Lung (tissue), 12 donors: ENCODE results near the gene PTPRJ. TPM values are rescaled to one million over a fixed set of nuclear protein-coding genes. Genes with fewer than 3 reads are reported as not detected.

Experiments
- ATAC-seq: fragments of 200-7000 bp; cut with Tn5 transposase; one replicate; pipeline ENCODE4 v1.9.1; 2020; ENCODE audit warnings: moderate number of reproducible peaks; ENCODE audit not compliant: insufficient read depth, low FRiP score
- DNase-seq, 3 donors: peaks; one replicate each; pipeline ENCODE4 v3.0.0-alpha.2; 2013 to 2017
- H3K27ac ChIP-seq, 2 donors: one replicate each; pipeline ENCODE4 v1.5.1; 2013; ENCODE audit warnings: mild to moderate bottlenecking in 2 of 2, moderate library complexity in 2 of 2, control low read depth in 1 of 2, inconsistent platforms in 1 of 2, low read depth in 1 of 2, low read length in 1 of 2
- H3K27me3 ChIP-seq, 3 donors: one replicate each; pipeline ENCODE4 v1.5.1; 2013; ENCODE audit warnings: low read length in 2 of 3; ENCODE audit not compliant: control insufficient read depth in 3 of 3, insufficient read depth in 3 of 3
- H3K36me3 ChIP-seq, 4 donors: one replicate each; pipeline ENCODE4 v1.5.1; 2013; ENCODE audit warnings: low read length in 4 of 4, mild to moderate bottlenecking in 1 of 4, moderate library complexity in 1 of 4; ENCODE audit not compliant: control insufficient read depth in 4 of 4, insufficient read depth in 4 of 4
- H3K4me1 ChIP-seq, 5 donors: one replicate each; pipeline ENCODE4 v1.5.1; 2013; ENCODE audit warnings: low read length in 5 of 5, mild to moderate bottlenecking in 2 of 5, moderate library complexity in 1 of 5; ENCODE audit not compliant: control insufficient read depth in 5 of 5, insufficient read depth in 5 of 5
- H3K4me3 ChIP-seq: one replicate; pipeline ENCODE4 v1.5.1; 2013; ENCODE audit warnings: mild to moderate bottlenecking, control low read depth, moderate library complexity
- H3K9ac ChIP-seq, 2 donors: one replicate each; pipeline ENCODE4 v1.5.1; 2013; ENCODE audit warnings: low read length in 2 of 2, control low read depth in 1 of 2; ENCODE audit not compliant: insufficient read depth in 1 of 2
- H3K9me3 ChIP-seq, 4 donors: one replicate each; pipeline ENCODE4 v1.5.1; 2013; ENCODE audit warnings: low read length in 3 of 4, mild to moderate bottlenecking in 1 of 4, moderate library complexity in 1 of 4; ENCODE audit not compliant: control insufficient read depth in 4 of 4, insufficient read depth in 3 of 4
- CTCF ChIP-seq: IDR thresholded peaks from 2 replicates; pipeline ENCODE4 v1.5.1; 2012; ENCODE audit warnings: mild to moderate bottlenecking; ENCODE audit errors: control extremely low read depth, extremely low read depth
- WGBS, 2 donors: extraction: QIAGEN DNeasy Blood & Tissue Kit; methylation state at CpG; one replicate each; pipeline ENCODE4 v1.1.7; 2013; 5-methylcytosine and 5-hydroxymethylcytosine counted together
- polyA plus RNA-seq, 2 donors: library from polyadenylated mRNA; stranded (reverse); fragments of 200-250 nt; gene quantifications; one replicate each; pipeline ENCODE4 v1.2.1, GENCODE V29; 2013
- total RNA-seq, 2 donors: library from RNA; depleted of rRNA in 1 of 2; stranded (reverse); fragments of >200 nt in 1 of 2; gene quantifications; one replicate each; pipeline ENCODE4 v1.2.1, GENCODE V29; 2014 to 2021
- donor health status: control.
- donor health status: control.
- donor health status: Bipolar disorder and iron deficiency.
- donor health status: healthy.
- donor health status: DM: yes; HTN: yes; CAD: no.

The PTPRJ gene
- total and polyA plus RNA-seq, 4 donors = 3.9 to 51.4 (median 32.0) TPM

GRCh38 chr11:48001438-48002021 is 21.2 kb downstream of the PTPRJ start:
- Histone ChIP-seq H3K9me3 (no peaks in the 10 kb centered on the region), H3K4me1 (peaks cover 3 to 19% (median 6%) of the 10 kb centered on the region in 5 donors), H3K36me3 (no peaks in the 10 kb centered on the region), H3K27me3 (no peaks in the 10 kb centered on the region), H3K4me3 (no peak overlapping the region), H3K9ac (no peak overlapping the region), H3K27ac (no peak overlapping the region)
- TF ChIP-seq CTCF = no peak
- DNase-seq = peak in 2 of 3 donors; percentile 34 to 46
- WGBS, 2 donors = 62 to 75% methylated on average over 2 of the region's 2 CpGs
- peak; percentile 20 for ATAC-seq

GRCh38 chr11:48002561-48002960 is 22.2 kb downstream of the PTPRJ start:
- Histone ChIP-seq H3K4me1 (peaks cover 2 to 19% (median 6%) of the 10 kb centered on the region in 5 donors), H3K27ac (no peak overlapping the region), H3K9ac (no peak overlapping the region), H3K36me3 (no peaks in the 10 kb centered on the region), H3K4me3 (no peak overlapping the region), H3K9me3 (no peaks in the 10 kb centered on the region), H3K27me3 (no peaks in the 10 kb centered on the region)
- WGBS, 2 donors = 76 to 82% methylated on average over 4 of the region's 4 CpGs
- no peak for ATAC-seq
- TF ChIP-seq CTCF = no peak
- no peak for DNase-seq

- TF ChIP-seq CTCF = no peak
- Histone ChIP-seq H3K27me3 (no peaks in the 10 kb centered on the region), H3K9me3 (no peaks in the 10 kb centered on the region), H3K27ac (no peak overlapping the region), H3K4me1 (peaks cover 0 to 19% (median 6%) of the 10 kb centered on the region in 5 donors), H3K4me3 (no peak overlapping the region), H3K36me3 (no peaks in the 10 kb centered on the region), H3K9ac (no peak overlapping the region)
- WGBS, 2 donors = 68 to 74% methylated on average over 2 of the region's 2 CpGs
- DNase-seq (no peak), ATAC-seq (no peak)
These were observed 23.6 kb downstream of the PTPRJ start for GRCh38 chr11:48003926-48004325.

- WGBS, 2 donors = 93 to 96% methylated on average over 2 of the region's 2 CpGs
- H3K4me3 ChIP-seq = no peak overlapping the region
- TF ChIP-seq CTCF = no peak
- H3K4me1 ChIP-seq = peaks cover 0 to 17% (median 6%) of the 10 kb centered on the region in 5 donors
- no peaks in the 10 kb centered on the region for H3K27me3 ChIP-seq
- H3K27ac ChIP-seq = peak overlapping the region in 1 of 2 donors; percentile 69
- H3K36me3 ChIP-seq = no peaks in the 10 kb centered on the region
- no peak for DNase-seq
- no peak overlapping the region for H3K9ac ChIP-seq
- ATAC-seq = no peak
- H3K9me3 ChIP-seq = no peaks in the 10 kb centered on the region
These were observed 24.1 kb downstream of the PTPRJ start for GRCh38 chr11:48004456-48004855.
